Activated T-cell treated with anti-CD3 and anti-CD28 coated beads for 4 hours (primary cell): Measurements from ENCODE around the gene PPA2.
"Not testable (repeated sequence)": the region's sequence is repeated elsewhere in the genome, so short reads cannot be mapped to it uniquely, and the experiment has no call there.

Experiments
- DNase-seq: peaks from one replicate; pipeline ENCODE4 v3.0.0-alpha.2; 2020

The PPA2 gene

DNA sequence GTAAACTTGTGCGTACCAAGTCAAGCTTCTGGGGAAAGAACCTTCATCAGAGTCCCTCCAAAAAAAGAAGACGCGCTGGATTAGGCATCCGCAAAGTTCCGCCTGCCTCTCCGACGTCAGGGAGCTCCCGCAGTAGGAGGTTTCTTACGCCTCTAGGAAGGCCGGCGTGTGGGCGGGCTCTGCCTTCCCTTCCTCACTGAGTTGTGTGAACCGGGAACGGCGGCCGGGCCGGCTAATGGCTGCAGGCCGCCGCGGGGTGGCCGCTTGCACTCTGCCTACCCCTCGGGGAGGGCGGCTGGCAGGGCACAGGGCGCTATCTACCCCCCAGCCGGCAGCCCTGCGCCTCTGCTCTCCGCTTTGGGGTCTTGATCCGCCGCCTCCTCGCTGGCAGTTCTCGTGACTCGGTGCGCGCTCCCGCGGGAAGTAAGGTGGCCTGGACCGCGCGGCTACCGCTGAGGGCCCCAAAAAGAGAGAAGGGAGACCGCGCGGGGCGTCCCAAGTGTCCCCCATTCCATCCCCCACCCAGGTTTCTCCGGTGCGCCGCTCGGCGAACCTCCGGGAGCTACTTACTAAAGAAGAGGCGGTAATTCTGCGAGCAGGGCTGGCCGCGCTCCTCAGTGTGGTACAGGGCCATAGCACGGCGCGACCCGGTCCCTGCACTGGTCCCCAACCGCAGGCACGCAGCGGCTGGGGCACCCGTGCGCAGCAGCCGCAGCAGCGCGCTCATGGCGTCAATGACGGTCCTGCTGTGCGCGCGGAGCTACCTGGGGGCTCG lies at the start of gene PPA2:
PPA2 (minus strand) TSS at position 739 of the 775 bp plus-strand sequence; CDS start at position 727, 12 bp downstream.
- DNase-seq = peak; percentile 48

DNA sequence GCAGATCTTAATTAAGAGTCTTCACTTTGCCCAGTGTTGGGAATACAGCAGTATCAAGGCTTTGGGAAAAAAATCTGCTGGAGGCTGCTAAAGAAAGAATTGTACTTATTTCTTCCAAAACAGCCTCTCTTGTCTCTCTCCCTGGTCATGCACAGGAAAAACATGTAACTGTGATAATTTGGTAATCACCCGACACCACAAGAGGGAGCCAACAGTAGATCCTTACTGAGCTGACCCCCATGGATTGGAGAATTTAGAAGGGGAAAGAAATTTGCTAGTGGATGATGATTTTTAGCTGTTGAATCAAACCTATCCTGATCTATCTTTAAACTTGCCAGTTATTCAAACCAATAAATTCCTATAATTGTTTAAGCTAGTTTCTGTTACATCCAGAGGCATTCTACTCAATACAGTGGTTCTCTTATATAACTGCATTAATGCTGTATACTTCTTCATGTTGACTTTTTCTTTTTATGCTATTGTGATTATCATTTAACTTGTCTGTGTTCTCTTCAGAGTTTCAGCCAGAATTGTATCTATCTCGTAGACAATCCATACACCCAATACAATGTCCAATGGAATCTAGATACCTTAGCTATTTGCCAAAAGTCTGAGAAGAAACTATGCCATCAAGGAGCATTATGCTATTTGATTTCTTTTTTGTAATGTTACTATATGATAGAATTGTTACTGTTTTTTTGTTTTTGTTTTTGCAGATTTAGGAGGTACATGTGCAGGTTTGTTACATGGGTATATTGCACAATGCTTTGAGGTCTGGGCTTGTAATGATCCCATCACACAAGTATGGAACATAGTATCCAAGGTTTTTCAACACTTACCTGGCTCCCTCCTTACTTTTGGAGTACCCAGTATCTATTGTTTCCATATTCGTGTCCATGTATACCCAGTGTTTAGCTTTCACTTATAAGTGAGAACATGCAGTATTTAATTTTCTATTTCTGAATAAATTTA lies 47.2 kb upstream of the PPA2 start:
- no peak for DNase-seq

DNA sequence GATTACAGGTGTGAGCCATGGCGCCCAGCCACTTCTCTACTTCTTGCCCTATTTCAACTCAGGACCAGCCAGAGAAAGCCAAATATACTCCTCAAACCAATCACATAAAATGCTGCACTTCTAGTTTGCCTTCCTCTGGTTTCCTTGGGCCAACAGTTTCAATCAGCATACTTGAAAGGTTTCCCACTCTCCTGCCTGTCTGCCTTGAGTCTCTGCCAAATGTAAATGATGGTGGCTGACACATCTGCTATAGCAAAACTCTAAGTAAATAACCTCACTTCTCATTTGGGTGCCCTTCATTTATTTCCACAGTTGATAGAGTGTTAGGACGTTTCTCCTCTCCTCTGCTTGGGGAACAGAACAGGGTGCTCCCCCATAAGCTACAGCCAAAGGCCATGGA lies 36.4 kb upstream of the PPA2 start:
- no peak for DNase-seq

- no peak for DNase-seq
Measured at GRCh38 chr4:105509714-105510113, 35.9 kb upstream of the PPA2 start.

GRCh38 chr4:105509291-105509690 lies 35.4 kb upstream of the PPA2 start:
- no peak for DNase-seq

- no peak for DNase-seq
Measured at GRCh38 chr4:105504744-105505143, 30.9 kb upstream of the PPA2 start.

- DNase-seq = no peak
Measured at GRCh38 chr4:105503484-105503883, 29.6 kb upstream of the PPA2 start.

- no peak for DNase-seq
Measured at GRCh38 chr4:105496899-105497298, 23.0 kb upstream of the PPA2 start.

GRCh38 chr4:105495667-105496066 lies 21.8 kb upstream of the PPA2 start:
- no peak for DNase-seq

DNA sequence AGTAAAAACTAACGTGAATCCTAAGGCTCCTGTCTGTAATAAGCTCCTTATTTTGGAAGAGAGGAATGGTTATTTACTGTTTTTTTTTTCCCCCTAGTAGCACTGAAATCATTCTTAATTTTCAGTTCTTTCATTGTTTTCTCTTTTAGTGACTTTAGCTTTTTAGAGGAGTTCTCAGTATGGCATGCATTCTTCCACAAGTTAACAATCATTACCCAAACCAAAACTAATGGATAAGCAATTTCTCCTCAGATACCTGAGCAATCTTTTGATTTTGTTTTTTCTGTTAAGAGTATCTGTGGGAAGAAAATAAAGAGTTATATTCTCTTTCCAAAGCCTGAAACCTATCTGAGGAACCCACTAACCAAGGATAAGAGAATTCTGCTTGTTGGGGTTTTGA lies 16.7 kb upstream of the PPA2 start:
- no peak for DNase-seq

- no peak for DNase-seq
Measured at GRCh38 chr4:105483840-105484239, 10.0 kb upstream of the PPA2 start.

DNA sequence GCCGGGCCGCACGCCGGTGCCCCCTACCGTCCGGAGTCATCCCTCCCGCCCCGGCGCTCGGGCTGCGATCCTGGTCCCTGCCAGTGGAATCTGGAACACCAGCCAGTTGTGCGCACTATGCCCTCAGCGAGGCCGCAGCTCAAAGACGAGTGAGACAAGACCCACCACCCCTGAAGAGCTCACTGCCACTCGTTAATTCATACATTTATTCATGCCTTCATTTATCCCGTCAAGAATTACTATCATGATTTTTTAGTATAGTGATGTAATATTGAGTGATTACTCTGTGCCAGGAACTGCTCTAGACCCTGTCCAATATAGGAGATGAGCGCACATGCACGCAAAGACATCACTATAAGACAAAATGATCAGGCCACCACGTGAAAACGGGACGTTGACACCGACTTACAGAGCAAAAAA lies 247 bp upstream of the PPA2 start:
- peak; percentile 72 for DNase-seq

GRCh38 chr4:105472871-105473323 lies 965 bp downstream of the PPA2 start:
- DNase-seq = no peak

GRCh38 chr4:105471566-105472176 lies 2.2 kb downstream of the PPA2 start:
- peak; percentile 65 for DNase-seq

DNA sequence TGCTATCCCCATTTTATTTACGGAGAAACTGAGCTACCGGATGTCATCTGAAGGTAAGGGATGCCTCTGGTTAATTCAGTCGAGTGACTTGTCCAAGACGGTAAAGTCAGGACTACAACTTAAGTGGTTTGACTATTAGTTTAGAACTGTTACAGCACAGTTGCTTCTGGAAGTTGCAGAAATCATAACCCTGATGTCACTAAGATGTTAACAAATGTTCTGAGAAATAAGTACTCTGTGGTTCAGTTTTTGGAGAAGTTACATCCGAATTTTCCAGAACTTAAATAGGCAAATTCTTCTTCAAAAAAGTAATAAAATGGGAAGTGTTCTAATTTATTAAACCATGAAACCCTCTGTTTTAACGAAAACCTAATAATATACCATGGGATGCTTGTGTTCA lies 3.1 kb downstream of the PPA2 start:
- no peak for DNase-seq

DNA sequence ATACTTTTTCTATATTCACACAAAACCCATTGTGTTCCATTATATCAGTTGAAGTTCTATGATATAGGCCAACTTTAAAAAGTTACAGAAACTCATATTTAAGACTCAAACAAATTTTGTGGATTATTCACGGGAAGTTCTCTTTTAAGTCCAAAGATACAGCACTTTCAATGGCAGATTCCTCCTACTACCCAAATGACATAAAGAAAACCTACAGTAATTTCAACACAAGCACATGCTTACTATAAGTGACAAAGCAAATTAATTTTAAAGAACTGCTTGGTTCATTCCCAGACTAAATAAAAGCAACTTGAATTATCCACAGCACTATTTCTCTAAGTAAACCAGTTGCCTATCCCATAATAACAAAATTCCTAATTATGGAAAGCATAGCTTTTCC lies 4.1 kb downstream of the PPA2 start:
- no peak for DNase-seq

GRCh38 chr4:105466580-105466979 lies 7.3 kb downstream of the PPA2 start:
- DNase-seq = no peak

GRCh38 chr4:105464563-105464962 lies 9.3 kb downstream of the PPA2 start:
- not testable (repeated sequence) for DNase-seq

DNA sequence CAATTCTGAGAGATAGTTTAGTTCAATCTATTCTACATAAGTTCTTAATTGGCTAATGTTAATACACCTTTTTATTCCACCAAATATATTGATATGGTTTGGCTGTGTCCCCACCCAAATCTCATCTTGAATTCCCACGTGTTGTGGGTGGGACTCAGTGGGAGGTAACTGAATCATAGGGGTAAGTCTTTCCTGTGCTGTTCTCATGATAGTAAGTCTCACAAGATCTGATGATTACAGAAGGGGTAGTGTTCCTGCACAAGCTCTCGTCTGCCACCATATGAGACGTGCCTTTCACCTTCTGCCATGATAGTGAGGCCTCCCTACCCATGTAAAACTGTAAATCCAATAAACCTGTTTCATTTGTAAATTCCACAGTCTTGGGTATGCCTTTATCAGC lies 11.3 kb downstream of the PPA2 start:
- no peak for DNase-seq

GRCh38 chr4:105461621-105462382 lies 12.1 kb downstream of the PPA2 start:
- DNase-seq = no peak

DNA sequence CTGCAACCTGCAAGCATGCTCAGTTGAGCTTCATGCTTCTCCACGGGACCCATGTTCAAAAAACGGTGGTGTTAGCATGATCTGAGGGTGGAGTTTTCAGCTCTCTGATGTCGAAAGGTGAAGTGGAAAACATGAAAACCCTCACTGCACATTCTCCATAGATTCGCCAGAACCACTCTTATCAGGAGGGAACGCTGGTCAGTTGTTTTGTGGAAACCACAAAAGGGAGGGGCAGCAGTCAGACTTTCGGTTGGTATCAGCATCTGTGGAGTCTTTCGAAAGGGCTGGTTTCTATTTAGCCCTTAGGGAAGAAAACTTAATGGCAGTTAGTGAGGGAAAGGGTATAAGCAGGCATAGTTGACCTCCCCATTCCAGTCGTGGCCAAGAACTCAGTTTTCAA lies 12.6 kb downstream of the PPA2 start:
- no peak for DNase-seq

DNA sequence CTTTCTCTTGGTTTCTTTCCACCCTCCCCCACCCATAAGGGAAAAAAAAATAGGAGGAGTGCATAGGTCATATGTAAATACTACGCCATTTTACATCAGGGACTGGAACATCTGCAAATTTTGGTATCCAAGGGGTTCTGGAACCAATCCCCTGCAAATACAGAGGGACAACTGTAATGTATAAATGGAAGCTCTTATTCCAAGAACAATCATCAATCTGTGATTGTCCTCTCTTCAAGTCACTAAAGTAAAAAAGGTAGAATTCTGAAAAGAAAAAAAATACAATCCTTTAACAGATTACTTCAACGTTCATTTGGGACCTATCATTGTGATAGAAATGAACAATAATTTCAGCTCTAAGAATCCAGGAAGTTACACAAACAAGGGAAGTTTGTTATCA lies 13.6 kb downstream of the PPA2 start:
- DNase-seq = no peak

- DNase-seq = not testable (repeated sequence)
Measured at GRCh38 chr4:105458541-105458940, 15.3 kb downstream of the PPA2 start.
